GM18951 (cell line): ENCODE results near the gene TMEM87B.

Experiments
- POLR2A ChIP-seq: IDR thresholded peaks from 4 replicates; pipeline ENCODE4 v1.6.1; 2011; ENCODE audit warnings: mild to moderate bottlenecking; ENCODE audit not compliant: insufficient read length, insufficient read depth; ENCODE audit errors: extremely low read depth
- in situ Hi-C: fragments of 300-500 bp; cut with MboI; formaldehyde crosslinking; loops from one replicate; pipeline ENCODE4 v1.12.0; 2022; ENCODE audit warnings: low sequenced_read_pairs, mixed read lengths, inconsistent platforms; ENCODE audit not compliant: unreplicated experiment

Gene TMEM87B

DNA sequence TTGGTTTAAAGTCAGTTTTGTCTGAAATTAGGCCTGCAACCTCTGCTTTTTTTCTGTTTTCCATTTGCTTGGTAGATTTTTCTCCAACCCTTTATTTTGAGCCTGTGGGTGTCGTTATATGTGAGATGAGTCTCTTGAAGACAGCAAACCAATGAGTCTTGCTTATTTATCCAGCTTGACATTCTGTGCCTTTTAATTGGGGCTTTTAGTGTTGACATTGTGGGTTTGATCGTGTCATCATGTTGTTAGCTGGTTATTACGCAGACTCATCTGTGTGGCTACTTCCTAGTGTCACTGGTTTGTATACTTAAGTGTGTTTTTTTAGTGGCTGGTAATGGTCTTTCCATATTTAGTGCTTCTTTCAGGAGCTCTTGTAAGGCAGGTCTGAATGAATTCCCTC, 18.8 kb downstream of the TMEM87B start:
- in situ Hi-C loops: no loop called here

DNA sequence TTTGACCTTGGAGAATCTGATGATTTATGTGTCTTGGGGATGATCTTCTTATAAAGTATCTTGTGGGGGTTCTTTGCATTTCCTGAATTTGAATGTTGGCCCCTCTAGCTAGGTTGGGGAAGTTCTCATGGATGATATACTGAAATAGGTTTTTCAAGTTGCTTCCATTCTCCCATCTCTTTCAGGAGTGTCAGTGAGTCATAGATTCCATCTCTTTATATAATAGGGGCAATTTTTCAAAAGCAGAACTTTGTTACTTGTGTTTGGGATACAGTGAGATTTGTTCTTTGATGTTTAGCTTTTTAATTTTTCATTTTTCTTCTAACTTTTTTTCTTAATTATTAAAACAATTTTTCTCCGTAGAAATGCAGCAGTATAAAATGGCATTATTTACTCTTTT, 19.4 kb downstream of the TMEM87B start:
- in situ Hi-C loops: no loop called here
- TF ChIP-seq POLR2A: no peak

More for the DNA sequence above, 18.8 kb downstream of the TMEM87B start:
- TF ChIP-seq POLR2A: no peak

DNA sequence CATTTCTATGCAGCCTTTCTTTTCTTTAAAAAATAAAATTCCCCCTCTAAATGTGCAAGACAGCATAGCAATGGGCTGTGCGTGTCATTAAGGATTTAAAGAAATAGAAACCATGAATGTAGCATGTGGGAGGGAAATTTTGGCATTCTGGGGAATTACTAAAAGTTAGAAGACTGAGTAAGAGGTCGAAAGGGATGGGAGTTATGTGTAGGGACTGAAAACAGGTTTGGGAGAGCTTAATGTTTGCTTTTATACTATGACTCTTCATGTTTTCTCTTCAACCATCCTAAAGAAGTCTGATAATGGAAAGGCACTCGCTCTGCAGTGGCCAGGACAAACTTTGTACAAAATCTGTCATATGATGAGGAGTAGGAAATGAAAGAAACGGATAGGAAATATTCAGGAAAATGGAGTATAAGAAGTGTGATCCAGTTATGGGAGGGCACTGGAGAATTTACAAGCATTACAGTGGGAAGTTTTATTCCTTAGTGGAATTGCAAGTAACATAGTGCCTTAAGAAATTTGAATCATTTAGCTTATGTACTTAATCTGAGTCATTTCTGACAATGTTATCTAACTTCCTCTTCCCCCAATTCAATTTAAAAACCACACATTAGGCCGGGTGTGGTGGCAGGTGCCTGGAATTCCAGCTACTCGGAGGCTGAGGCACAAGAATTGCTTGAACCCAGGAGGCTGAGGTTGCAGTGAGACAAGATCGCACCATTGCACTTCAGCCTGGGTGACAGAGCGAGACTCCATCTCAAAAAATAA, 20.6 kb downstream of the TMEM87B start:
- in situ Hi-C loops: no loop called here
- no peak for TF ChIP-seq POLR2A

DNA sequence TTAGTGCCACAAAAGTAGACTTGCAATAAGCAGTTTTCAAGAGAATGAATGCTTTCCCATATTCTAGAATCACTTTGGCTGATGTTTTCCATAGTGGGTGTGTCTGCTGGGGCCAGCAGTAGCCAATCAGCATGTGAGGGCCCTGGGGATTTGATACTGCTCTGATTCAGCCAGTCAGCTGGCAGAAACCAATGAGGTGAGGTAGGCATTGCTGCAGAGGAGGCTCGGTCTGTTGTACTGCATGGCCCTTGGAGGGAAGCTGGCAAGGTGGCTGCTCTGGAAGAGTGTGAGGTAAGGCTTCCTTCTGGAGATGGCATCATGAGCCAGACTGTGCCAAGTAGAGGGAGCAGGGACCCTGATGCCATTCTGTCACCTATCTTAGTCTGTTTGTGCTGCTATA, 22.7 kb downstream of the TMEM87B start:
- in situ Hi-C loops: no loop called here
- TF ChIP-seq POLR2A: no peak

DNA sequence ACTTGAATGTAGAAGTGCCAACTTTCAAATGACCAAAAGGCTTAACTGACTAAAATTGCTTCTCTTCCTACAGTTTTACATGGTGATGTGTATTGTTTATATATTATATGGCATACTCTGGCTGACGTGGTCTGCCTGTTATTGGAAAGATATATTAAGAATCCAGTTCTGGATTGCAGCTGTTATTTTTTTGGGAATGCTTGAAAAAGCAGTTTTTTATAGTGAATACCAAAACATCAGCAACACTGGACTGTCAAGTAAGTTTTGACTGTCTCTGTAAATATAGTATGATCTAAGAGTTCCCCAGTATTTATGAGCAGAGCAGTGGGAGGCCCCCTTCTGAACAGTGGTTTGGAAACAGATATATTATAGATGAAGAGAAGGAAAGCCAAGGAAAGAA, 26.2 kb downstream of the TMEM87B start:
- in situ Hi-C loops: no loop called here
- TF ChIP-seq POLR2A: no peak

DNA sequence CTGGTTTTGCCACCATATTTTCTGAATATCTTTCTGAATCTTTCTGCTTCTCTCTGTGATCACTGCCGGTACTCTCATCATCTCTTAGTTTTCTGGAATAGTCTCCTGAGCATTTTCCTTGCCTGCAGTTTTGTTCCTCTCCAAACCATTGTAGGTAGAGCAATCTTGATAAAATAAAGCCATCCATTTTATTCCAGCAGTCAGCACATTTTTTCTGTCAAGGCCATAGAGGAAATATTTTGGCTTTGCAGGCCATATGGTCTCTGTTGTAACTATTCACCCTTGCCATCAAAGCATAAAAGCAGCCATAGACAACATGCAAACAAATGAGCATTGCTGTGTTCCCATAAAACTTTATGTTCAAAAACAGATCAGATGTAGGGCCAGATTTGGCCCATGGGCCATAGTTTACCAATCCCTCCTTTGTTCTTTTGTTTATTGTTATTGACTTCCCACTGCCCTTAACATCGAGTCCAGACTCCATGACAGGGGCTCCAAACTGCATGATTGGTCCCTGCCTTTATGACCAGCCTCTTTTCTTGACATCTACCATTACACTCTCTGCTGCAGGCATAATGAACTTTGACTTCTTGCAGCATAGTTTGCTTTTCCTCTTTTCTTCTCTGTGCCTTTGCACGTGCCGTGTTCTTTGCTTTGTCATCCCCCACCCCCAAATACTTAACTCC, 29.8 kb downstream of the TMEM87B start:
- in situ Hi-C loops: no loop called here
- TF ChIP-seq POLR2A: no peak

DNA sequence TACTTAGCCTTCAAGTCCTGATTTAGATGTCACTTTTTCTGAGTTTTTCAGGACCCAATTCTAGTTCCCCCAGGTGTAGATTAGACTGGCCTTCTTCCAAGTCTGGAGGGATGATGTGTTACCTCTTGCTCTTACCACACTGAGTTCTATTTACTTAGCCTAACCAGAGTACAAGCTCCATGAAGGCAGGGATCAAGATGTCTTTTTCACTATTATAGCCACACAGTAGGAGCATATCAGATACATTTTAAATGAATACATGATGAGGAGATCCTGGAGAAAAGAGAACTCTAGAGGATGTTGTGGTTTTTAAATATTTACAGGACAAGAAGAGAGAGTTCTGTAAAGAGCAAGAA, 30.3 kb downstream of the TMEM87B start:
- in situ Hi-C loops: no loop called here
- no peak for TF ChIP-seq POLR2A

DNA sequence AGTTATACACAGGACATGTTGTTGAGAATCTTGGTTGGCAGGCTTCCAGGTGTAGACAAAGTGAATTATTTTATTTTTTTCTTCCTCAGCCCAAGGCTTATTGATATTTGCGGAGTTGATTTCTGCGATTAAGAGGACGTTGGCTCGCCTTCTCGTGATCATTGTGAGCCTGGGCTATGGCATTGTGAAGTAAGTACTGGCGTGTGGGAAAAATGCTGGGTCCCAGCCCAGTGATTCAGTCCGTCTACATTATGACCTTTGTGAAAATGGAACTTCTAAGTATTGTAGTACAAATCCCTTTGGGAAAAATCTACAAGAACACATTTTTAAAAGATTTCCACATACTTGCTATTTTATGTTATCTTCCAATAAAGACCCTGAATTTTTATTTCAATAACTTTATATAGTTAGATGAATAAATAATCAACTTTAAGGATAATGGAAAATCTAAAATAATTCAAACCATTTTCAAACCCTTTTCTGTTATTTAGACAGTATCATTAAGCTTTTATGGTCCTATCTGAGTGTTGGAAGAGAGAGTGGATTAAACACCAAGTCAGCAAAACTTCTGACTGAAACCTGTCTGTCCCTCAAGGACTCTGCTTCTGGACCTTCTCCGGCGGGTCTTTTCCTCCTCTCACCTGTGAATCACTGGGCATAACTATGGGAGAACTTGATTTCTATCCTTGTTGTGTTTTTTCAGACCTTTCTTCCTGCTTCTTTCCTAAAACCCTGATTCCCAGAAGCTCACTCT, 31.0 kb downstream of the TMEM87B start:
- in situ Hi-C loops: no loop called here
- no peak for TF ChIP-seq POLR2A

DNA sequence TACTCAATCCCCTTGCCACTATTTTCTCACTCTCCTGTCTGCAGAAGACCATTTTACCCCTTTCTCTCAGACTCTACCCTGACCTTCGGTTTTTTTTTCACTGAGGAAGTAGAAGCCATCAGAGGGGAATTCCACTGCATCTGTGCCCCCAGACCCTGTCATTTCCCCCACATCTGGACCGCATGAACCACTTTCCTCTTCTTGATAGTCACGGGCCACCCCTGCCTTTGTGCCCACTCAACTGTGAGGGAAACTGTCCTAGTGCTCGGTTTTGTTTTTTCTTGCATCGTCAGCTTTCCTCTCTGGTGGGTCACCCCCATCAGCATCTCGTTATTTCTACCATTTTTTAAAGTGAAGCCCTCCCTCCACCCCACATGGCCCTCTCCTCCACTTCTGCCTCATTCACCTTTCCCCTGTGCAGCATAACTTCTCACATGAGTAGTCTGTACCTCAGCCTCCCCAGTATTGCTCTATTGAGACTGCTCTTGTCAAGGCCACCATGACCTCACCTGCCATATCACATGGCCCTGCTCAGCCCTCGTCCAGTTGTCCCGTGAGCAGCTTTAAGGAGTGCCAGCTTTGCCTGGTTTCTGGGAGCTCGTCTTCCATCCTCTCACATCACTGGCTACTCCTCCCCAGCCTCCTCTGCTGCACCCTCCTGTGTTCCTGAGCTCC, 32.4 kb downstream of the TMEM87B start:
- in situ Hi-C loops: no loop called here
- no peak for TF ChIP-seq POLR2A

DNA sequence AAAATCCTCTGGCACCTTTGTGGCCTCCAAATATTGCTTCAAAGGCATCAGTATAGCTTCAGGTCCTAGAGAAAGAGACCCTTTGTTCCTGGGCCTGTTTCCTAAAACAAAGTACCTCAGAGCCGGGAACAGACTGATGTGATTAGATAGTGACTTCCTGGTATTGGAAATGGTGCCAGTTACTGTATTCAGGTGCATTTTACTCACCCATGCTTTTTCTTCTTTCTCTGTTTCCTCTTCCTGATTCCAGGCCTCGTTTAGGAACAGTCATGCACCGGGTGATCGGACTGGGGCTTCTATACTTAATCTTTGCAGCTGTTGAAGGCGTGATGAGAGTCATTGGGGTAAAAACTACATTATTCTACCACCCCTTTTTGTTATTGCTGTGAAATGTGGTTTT, 34.3 kb downstream of the TMEM87B start:
- TF ChIP-seq POLR2A: no peak
- in situ Hi-C loops: no loop called here

DNA sequence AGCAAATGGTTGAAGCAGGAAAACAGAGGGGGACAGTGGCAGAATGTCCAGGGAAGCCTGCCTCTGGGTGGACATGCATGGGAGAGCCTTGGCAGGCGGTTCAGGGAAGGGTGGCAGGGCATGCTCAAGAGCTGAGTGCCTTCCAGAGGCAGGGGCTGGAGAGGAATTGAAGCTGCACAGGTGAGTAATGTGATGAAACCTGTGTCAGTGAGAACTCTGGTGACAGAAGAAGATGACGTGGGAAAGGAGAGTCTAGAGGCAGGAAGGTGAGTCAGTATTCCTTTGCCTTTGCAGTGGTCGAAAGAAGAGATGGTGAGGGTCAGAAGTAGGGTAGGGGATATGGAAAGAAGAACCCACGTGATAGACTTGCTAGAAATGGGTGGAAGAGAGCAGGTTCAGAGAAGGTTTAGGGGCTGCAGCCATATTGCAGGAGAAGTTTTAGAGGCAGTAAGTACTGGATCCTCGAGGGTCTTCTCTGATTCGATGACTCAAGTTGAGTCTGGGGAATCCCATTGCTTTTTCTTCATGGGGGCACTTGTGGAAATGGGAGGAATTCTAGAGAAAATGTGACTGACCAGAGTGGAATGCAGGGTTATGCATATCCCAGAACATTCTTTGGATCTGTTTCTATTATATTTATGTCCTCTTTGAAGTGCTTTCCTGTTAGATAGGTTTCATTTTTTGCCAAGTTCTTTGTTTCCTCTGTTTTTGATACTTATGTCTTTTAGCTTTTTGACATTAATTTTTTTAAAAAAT, 37.4 kb downstream of the TMEM87B start:
- no peak for TF ChIP-seq POLR2A
- in situ Hi-C loops: no loop called here

DNA sequence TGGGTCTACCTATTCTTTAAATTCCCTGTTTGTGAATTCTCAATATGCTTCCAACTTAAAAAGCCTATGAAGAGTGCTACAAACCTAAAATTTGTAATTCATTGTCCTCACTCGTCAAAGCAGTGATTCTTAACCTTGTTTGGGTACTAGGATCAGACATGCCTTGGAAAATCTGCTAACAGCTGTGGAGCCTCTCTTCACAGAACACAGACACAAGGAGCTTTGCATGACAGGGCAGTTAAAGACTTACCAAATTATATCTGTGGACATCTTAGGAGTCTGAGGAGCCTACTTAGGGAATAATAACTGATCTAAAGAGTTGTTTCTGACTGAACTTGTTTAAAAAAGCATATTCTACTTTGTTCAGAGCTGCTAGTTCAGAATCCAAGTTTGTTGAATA, 38.1 kb downstream of the TMEM87B start:
- TF ChIP-seq POLR2A: no peak
- in situ Hi-C loops: no loop called here
